ENCODE measurements around the gene TSN.

DNA sequence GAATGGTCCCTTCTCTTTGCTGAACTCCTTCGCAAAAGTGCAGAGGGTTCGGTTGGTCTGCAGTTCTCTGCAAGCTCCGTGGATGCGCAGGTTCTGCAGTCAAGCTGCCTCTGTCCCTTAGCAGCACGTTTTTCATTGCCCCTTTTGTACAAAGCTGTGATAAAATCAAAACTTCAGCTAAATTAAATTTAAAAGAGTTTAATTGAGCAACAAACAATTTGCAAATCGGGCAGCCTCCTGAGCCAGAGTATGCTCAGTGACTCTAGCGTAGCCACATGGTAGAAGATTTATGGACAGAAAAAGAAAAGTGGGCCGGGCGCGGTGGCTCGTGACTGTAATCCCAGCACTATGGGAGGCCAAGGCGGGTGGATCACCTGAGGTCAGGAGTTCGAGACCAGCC, 18.8 kb downstream of the TSN start:
- TF ChIP-seq, protein P1, sequence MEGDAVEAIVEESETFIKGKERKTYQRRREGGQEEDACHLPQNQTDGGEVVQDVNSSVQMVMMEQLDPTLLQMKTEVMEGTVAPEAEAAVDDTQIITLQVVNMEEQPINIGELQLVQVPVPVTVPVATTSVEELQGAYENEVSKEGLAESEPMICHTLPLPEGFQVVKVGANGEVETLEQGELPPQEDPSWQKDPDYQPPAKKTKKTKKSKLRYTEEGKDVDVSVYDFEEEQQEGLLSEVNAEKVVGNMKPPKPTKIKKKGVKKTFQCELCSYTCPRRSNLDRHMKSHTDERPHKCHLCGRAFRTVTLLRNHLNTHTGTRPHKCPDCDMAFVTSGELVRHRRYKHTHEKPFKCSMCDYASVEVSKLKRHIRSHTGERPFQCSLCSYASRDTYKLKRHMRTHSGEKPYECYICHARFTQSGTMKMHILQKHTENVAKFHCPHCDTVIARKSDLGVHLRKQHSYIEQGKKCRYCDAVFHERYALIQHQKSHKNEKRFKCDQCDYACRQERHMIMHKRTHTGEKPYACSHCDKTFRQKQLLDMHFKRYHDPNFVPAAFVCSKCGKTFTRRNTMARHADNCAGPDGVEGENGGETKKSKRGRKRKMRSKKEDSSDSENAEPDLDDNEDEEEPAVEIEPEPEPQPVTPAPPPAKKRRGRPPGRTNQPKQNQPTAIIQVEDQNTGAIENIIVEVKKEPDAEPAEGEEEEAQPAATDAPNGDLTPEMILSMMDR (IDR thresholded peaks at IDR 0.05): no peak
- no peak for TF ChIP-seq POLR2A (IDR thresholded peaks at IDR 0.05)
